ENCODE results near the gene NES.

Gene NES

DNA sequence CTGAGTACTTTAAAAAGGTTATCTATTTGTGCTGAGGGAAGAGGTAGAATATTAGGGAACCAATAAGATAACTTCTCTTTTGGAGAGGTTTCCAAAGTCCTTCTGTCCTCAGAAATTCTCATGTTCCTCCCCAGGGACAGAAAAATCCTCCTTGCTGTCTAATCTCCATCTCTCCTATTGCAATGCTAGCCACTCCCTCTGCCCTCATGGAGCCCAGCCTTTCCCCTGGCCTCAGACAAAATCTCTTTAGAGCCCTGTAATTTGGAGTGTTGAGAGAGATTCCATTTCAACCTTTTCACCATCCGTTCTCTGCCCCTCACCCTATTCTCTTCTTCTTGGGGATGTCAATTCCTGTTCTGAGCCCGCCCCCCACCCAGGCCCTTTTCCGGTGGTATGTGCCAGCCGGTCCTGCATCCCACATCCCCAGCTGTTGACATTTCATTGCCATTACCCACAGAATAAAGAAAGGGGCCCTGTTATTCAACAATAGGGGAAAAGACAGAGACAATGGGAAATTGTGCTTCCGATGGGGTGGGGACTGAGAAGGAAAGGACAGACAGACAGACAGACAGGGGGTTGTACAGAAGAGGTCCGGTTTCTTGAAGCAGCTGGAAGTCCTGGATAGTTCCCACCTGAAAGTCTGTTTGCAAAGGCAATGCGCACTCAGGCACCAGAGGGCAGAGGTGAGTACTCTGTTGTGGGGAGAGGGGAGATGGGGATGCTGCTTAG lies 58.2 kb downstream of the NES start, which contains the start of gene HAPLN2:
HAPLN2 (plus strand) TSS at position 563 of the 729 bp plus-strand sequence. CDS start 4,076 bp downstream, outside the sequence.
- no peak for DNase-seq

All from NCI-H2029 treated with DMSO at 0.1 percent for 48 hours (cell line).